PC-3 (cell line): Measurements from ENCODE around the gene CPSF4L.

ENCODE experiments used
- CTCF ChIP-seq: fragments of 300-600 bp; sonication (generic); conservative IDR thresholded peaks from 2 replicates; pipeline ENCODE4 v1.5.1; 2017; ENCODE audit warnings: antibody characterized with exemption, low read depth, mild to moderate bottlenecking, low read length
- EZH2 ChIP-seq: fragments of 300-600 bp; sonication (generic); IDR thresholded peaks from one replicate; pipeline ENCODE4 v1.6.1; 2017; ENCODE audit warnings: antibody characterized with exemption, mild to moderate bottlenecking, low read length; ENCODE audit not compliant: unreplicated experiment

- TF ChIP-seq CTCF: no peak
- TF ChIP-seq EZH2: no peak
Observed at GRCh38 chr17:73228748-73229236, 32.9 kb downstream of the CPSF4L start.
